ENCODE data around the gene MIDN.

The MIDN gene

GRCh38 chr19:1277061-1277460 is 28.7 kb downstream of the MIDN start:
- Histone ChIP-seq H3K27ac (ENCODE audit: low read depth, low read length) (no peak overlapping the region), H2BK5ac (ENCODE audit: low read length) (no peak overlapping the region), H3K9ac (ENCODE audit: low read length) (no peak overlapping the region), H3K79me1 (ENCODE audit: low read length) (peaks cover 9% of the 10 kb centered on the region), H3K4ac (ENCODE audit: low read depth, low read length) (no peak overlapping the region), H3K27me3 (ENCODE audit: insufficient read depth, low read length, poor library complexity) (no peaks in the 10 kb centered on the region), H3K23ac (ENCODE audit: low read length) (no peak overlapping the region), H4K5ac (ENCODE audit: low read length) (no peak overlapping the region), H3K4me2 (ENCODE audit: low read length) (no peak overlapping the region), H3K56ac (ENCODE audit: low read length) (peak overlapping the region; percentile 91), H3K18ac (ENCODE audit: low read length) (no peak overlapping the region), H3K79me2 (ENCODE audit: control insufficient read depth, insufficient read depth, low read length) (peaks cover 18% of the 10 kb centered on the region), H2AK5ac (ENCODE audit: low read length) (no peak overlapping the region), H3K4me1 (ENCODE audit: control insufficient read depth, low read depth, low read length) (no peaks in the 10 kb centered on the region), H3K4me3 (ENCODE audit: low read length) (no peak overlapping the region), H2BK120ac (ENCODE audit: low read depth, low read length) (no peak overlapping the region), H4K8ac (ENCODE audit: low read depth, low read length) (no peak overlapping the region), H2BK15ac (replicated peaks; ENCODE audit: low read depth) (no peak overlapping the region), H3K36me3 (ENCODE audit: control insufficient read depth, insufficient read depth, low read length) (peaks cover 7% of the 10 kb centered on the region)
- no peak for DNase-seq
- no CpG with 5 or more reads among the region's 15 CpGs for WGBS (ENCODE audit: extremely low coverage, insufficient coverage, low lambda C conversion rate)

DNA sequence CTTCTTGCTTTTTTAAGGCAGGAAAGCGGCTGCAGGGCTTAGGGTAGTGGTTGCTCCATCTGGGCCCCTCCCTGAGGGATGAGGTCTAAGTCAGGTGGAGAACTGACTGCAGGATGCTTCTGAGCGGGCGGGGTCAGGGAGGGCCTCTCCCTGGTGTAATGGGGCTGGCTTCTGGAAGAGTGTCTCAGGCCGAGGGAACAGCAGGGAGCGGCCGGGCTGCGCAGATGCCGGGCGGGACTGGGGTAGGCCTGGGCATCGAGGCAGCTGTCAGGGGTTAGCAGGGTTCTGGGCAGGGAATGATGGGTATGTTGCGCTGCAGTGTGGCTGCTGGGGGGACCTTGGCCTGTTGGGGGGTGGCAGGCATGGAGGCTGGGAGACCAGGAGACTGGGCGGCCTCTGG is 29.7 kb downstream of the MIDN start:
- Histone ChIP-seq H3K27me3 (ENCODE audit: insufficient read depth, low read length, poor library complexity) (no peaks in the 10 kb centered on the region), H3K4me1 (ENCODE audit: control insufficient read depth, low read depth, low read length) (no peaks in the 10 kb centered on the region), H3K9ac (ENCODE audit: low read length) (no peak overlapping the region), H3K56ac (ENCODE audit: low read length) (no peak overlapping the region), H3K4me3 (ENCODE audit: low read length) (no peak overlapping the region), H2BK5ac (ENCODE audit: low read length) (no peak overlapping the region), H3K27ac (ENCODE audit: low read depth, low read length) (no peak overlapping the region), H2BK15ac (replicated peaks; ENCODE audit: low read depth) (no peak overlapping the region), H3K18ac (ENCODE audit: low read length) (no peak overlapping the region), H3K4ac (ENCODE audit: low read depth, low read length) (no peak overlapping the region), H4K8ac (ENCODE audit: low read depth, low read length) (no peak overlapping the region), H2AK5ac (ENCODE audit: low read length) (no peak overlapping the region), H3K36me3 (ENCODE audit: control insufficient read depth, insufficient read depth, low read length) (peaks cover 3% of the 10 kb centered on the region), H4K5ac (ENCODE audit: low read length) (no peak overlapping the region), H3K79me1 (ENCODE audit: low read length) (peaks cover 5% of the 10 kb centered on the region), H2BK120ac (ENCODE audit: low read depth, low read length) (no peak overlapping the region), H3K79me2 (ENCODE audit: control insufficient read depth, insufficient read depth, low read length) (peaks cover 10% of the 10 kb centered on the region), H3K23ac (ENCODE audit: low read length) (no peak overlapping the region), H3K4me2 (ENCODE audit: low read length) (no peak overlapping the region)
- WGBS (ENCODE audit: extremely low coverage, insufficient coverage, low lambda C conversion rate): no CpG with 5 or more reads among the region's 12 CpGs
- DNase-seq: no peak

DNA sequence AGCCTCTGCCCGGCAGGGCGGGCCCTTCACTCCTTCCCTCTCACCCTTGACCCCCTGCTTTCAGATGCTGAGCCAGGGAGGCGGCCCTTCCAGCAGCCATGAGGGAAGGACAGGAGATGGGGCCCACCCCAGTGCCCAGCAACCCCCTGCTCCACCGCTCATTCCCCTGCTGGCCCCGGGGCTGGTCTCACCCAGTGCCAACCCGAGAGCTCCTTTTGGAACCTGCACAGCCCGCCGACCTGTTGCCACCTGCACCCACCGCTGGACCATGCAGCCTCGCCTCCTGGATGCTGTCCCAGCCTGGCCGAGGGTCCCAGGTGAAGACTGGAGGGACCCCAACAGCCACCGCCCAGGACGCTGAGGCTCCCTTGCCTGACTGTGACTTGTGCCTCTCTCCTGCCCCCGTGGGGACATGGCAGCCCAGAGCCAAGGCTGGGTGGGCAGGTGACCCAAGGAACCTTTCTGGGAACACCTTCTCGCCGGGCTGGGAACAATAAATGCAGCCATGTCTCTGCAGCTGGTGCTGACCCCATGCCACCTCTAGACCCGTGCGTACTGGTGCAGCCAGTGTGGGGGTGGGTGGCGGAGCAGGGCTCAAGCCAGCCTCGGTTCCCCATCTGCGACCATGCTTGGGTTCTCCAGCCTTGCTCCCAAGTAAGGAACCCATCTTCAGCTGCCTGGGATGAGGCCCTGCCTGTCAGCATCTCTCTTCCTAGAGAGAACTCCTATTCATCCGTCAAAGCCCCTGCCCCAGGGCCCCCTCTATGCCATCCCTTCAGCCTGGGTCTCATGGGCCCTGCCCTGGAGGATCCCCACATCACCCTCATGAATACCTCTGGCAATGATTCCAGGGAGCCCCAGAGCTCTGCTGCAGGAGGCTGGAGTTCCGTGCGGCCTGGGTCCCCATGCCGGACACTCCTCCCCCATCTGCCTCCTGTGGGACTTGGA is 30.6 kb downstream of the MIDN start:
- Histone ChIP-seq H2BK15ac (replicated peaks; ENCODE audit: low read depth) (no peak overlapping the region), H3K56ac (ENCODE audit: low read length) (no peak overlapping the region), H3K4me2 (ENCODE audit: low read length) (no peak overlapping the region), H3K9ac (ENCODE audit: low read length) (no peak overlapping the region), H3K4ac (ENCODE audit: low read depth, low read length) (no peak overlapping the region), H2BK120ac (ENCODE audit: low read depth, low read length) (no peak overlapping the region), H3K23ac (ENCODE audit: low read length) (no peak overlapping the region), H3K79me1 (ENCODE audit: low read length) (peaks cover 5% of the 10 kb centered on the region), H3K18ac (ENCODE audit: low read length) (no peak overlapping the region), H3K27me3 (ENCODE audit: insufficient read depth, low read length, poor library complexity) (no peaks in the 10 kb centered on the region), H4K8ac (ENCODE audit: low read depth, low read length) (no peak overlapping the region), H3K36me3 (ENCODE audit: control insufficient read depth, insufficient read depth, low read length) (peaks cover 3% of the 10 kb centered on the region), H3K79me2 (ENCODE audit: control insufficient read depth, insufficient read depth, low read length) (peaks cover 7% of the 10 kb centered on the region), H2AK5ac (ENCODE audit: low read length) (no peak overlapping the region), H4K5ac (ENCODE audit: low read length) (no peak overlapping the region), H3K4me3 (ENCODE audit: low read length) (no peak overlapping the region), H2BK5ac (ENCODE audit: low read length) (no peak overlapping the region), H3K27ac (ENCODE audit: low read depth, low read length) (no peak overlapping the region), H3K4me1 (ENCODE audit: control insufficient read depth, low read depth, low read length) (no peaks in the 10 kb centered on the region)
- no peak for DNase-seq
- WGBS (ENCODE audit: extremely low coverage, insufficient coverage, low lambda C conversion rate): no CpG with 5 or more reads among the region's 25 CpGs

DNA sequence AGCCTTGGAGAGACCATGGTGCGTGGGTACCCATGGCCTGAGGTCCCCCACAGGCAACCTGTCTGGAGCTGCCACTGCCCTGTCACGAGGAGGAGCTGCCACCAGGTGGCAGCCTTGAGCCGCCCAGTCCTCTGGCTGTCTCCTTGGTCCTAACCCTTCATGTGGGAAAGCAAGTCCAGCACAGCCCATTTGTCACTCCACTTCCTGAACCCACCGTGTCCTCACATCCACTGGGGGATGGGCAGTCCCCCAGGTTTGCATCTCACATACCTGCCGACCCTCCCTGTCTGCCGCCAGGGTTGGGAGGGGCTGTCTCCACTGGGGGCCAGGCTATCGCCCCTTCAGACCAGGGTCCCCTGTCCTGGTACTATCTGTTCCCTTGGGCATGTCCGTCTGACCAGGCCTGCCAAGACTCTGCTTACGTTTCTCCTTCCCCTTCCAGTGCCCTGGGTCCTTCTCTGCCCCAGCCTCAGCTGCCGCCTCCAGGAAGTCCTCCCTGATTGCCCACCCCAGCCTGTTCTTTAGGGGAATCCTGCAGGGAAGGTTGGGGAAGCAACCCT is 31.5 kb downstream of the MIDN start:
- no peak overlapping the region for H3K9ac ChIP-seq (ENCODE audit: low read length)
- peaks cover 7% of the 10 kb centered on the region for H3K79me2 ChIP-seq (ENCODE audit: control insufficient read depth, insufficient read depth, low read length)
- peaks cover 5% of the 10 kb centered on the region for H3K79me1 ChIP-seq (ENCODE audit: low read length)
- no peak overlapping the region for H4K8ac ChIP-seq (ENCODE audit: low read depth, low read length)
- peak; percentile 85 for DNase-seq
- H3K56ac ChIP-seq (ENCODE audit: low read length): no peak overlapping the region
- no peak overlapping the region for H2BK120ac ChIP-seq (ENCODE audit: low read depth, low read length)
- no peak overlapping the region for H3K4me3 ChIP-seq (ENCODE audit: low read length)
- no peak overlapping the region for H2AK5ac ChIP-seq (ENCODE audit: low read length)
- H2BK15ac ChIP-seq (replicated peaks; ENCODE audit: low read depth): no peak overlapping the region
- no peak overlapping the region for H4K5ac ChIP-seq (ENCODE audit: low read length)
- no CpG with 5 or more reads among the region's 10 CpGs for WGBS (ENCODE audit: extremely low coverage, insufficient coverage, low lambda C conversion rate)
- no peaks in the 10 kb centered on the region for H3K4me1 ChIP-seq (ENCODE audit: control insufficient read depth, low read depth, low read length)
- no peak overlapping the region for H3K18ac ChIP-seq (ENCODE audit: low read length)
- peaks cover 3% of the 10 kb centered on the region for H3K36me3 ChIP-seq (ENCODE audit: control insufficient read depth, insufficient read depth, low read length)
- no peaks in the 10 kb centered on the region for H3K27me3 ChIP-seq (ENCODE audit: insufficient read depth, low read length, poor library complexity)
- H3K23ac ChIP-seq (ENCODE audit: low read length): no peak overlapping the region
- no peak overlapping the region for H3K4me2 ChIP-seq (ENCODE audit: low read length)
- H3K4ac ChIP-seq (ENCODE audit: low read depth, low read length): no peak overlapping the region
- H3K27ac ChIP-seq (ENCODE audit: low read depth, low read length): no peak overlapping the region
- no peak overlapping the region for H2BK5ac ChIP-seq (ENCODE audit: low read length)

GRCh38 chr19:1280636-1281568 is 32.5 kb downstream of the MIDN start:
- no peak overlapping the region for H3K4ac ChIP-seq (ENCODE audit: low read depth, low read length)
- no peak for DNase-seq
- no peaks in the 10 kb centered on the region for H3K4me1 ChIP-seq (ENCODE audit: control insufficient read depth, low read depth, low read length)
- peaks cover 7% of the 10 kb centered on the region for H3K79me2 ChIP-seq (ENCODE audit: control insufficient read depth, insufficient read depth, low read length)
- H2BK5ac ChIP-seq (ENCODE audit: low read length): no peak overlapping the region
- H3K27me3 ChIP-seq (ENCODE audit: insufficient read depth, low read length, poor library complexity): no peaks in the 10 kb centered on the region
- H2AK5ac ChIP-seq (ENCODE audit: low read length): no peak overlapping the region
- H3K79me1 ChIP-seq (ENCODE audit: low read length): peaks cover 5% of the 10 kb centered on the region
- no CpG with 5 or more reads among the region's 53 CpGs for WGBS (ENCODE audit: extremely low coverage, insufficient coverage, low lambda C conversion rate)
- no peak overlapping the region for H3K18ac ChIP-seq (ENCODE audit: low read length)
- H3K23ac ChIP-seq (ENCODE audit: low read length): no peak overlapping the region
- no peak overlapping the region for H2BK15ac ChIP-seq (replicated peaks; ENCODE audit: low read depth)
- no peak overlapping the region for H4K5ac ChIP-seq (ENCODE audit: low read length)
- no peak overlapping the region for H3K56ac ChIP-seq (ENCODE audit: low read length)
- H3K4me3 ChIP-seq (ENCODE audit: low read length): no peak overlapping the region
- no peak overlapping the region for H3K4me2 ChIP-seq (ENCODE audit: low read length)
- no peak overlapping the region for H2BK120ac ChIP-seq (ENCODE audit: low read depth, low read length)
- H3K27ac ChIP-seq (ENCODE audit: low read depth, low read length): no peak overlapping the region
- H4K8ac ChIP-seq (ENCODE audit: low read depth, low read length): no peak overlapping the region
- no peak overlapping the region for H3K9ac ChIP-seq (ENCODE audit: low read length)
- peaks cover 3% of the 10 kb centered on the region for H3K36me3 ChIP-seq (ENCODE audit: control insufficient read depth, insufficient read depth, low read length)

Data from mesendoderm (in vitro differentiated cells).